Lung (tissue), 12 donors: ENCODE measurements around the gene LRP5. TPM values are rescaled to one million over a fixed set of nuclear protein-coding genes. Genes with fewer than 3 reads are reported as not detected.

Experiments used
- ATAC-seq: fragments of 200-7000 bp; cut with Tn5 transposase; one replicate; pipeline ENCODE4 v1.9.1; 2020; ENCODE audit warnings: moderate number of reproducible peaks; ENCODE audit not compliant: insufficient read depth, low FRiP score
- DNase-seq, 3 donors: peaks; one replicate each; pipeline ENCODE4 v3.0.0-alpha.2; 2013 to 2017
- H3K27ac ChIP-seq, 2 donors: one replicate each; pipeline ENCODE4 v1.5.1; 2013; ENCODE audit warnings: mild to moderate bottlenecking in 2 of 2, moderate library complexity in 2 of 2, control low read depth in 1 of 2, inconsistent platforms in 1 of 2, low read depth in 1 of 2, low read length in 1 of 2
- H3K27me3 ChIP-seq, 3 donors: one replicate each; pipeline ENCODE4 v1.5.1; 2013; ENCODE audit warnings: low read length in 2 of 3; ENCODE audit not compliant: control insufficient read depth in 3 of 3, insufficient read depth in 3 of 3
- H3K36me3 ChIP-seq, 4 donors: one replicate each; pipeline ENCODE4 v1.5.1; 2013; ENCODE audit warnings: low read length in 4 of 4, mild to moderate bottlenecking in 1 of 4, moderate library complexity in 1 of 4; ENCODE audit not compliant: control insufficient read depth in 4 of 4, insufficient read depth in 4 of 4
- H3K4me1 ChIP-seq, 5 donors: one replicate each; pipeline ENCODE4 v1.5.1; 2013; ENCODE audit warnings: low read length in 5 of 5, mild to moderate bottlenecking in 2 of 5, moderate library complexity in 1 of 5; ENCODE audit not compliant: control insufficient read depth in 5 of 5, insufficient read depth in 5 of 5
- H3K4me3 ChIP-seq: one replicate; pipeline ENCODE4 v1.5.1; 2013; ENCODE audit warnings: mild to moderate bottlenecking, control low read depth, moderate library complexity
- H3K9ac ChIP-seq, 2 donors: one replicate each; pipeline ENCODE4 v1.5.1; 2013; ENCODE audit warnings: low read length in 2 of 2, control low read depth in 1 of 2; ENCODE audit not compliant: insufficient read depth in 1 of 2
- H3K9me3 ChIP-seq, 4 donors: one replicate each; pipeline ENCODE4 v1.5.1; 2013; ENCODE audit warnings: low read length in 3 of 4, mild to moderate bottlenecking in 1 of 4, moderate library complexity in 1 of 4; ENCODE audit not compliant: control insufficient read depth in 4 of 4, insufficient read depth in 3 of 4
- CTCF ChIP-seq: IDR thresholded peaks from 2 replicates; pipeline ENCODE4 v1.5.1; 2012; ENCODE audit warnings: mild to moderate bottlenecking; ENCODE audit errors: control extremely low read depth, extremely low read depth
- WGBS, 2 donors: extraction: QIAGEN DNeasy Blood & Tissue Kit; methylation state at CpG; one replicate each; pipeline ENCODE4 v1.1.7; 2013; 5-methylcytosine and 5-hydroxymethylcytosine counted together
- polyA plus RNA-seq, 2 donors: library from polyadenylated mRNA; stranded (reverse); fragments of 200-250 nt; gene quantifications; one replicate each; pipeline ENCODE4 v1.2.1, GENCODE V29; 2013
- total RNA-seq, 2 donors: library from RNA; depleted of rRNA in 1 of 2; stranded (reverse); fragments of >200 nt in 1 of 2; gene quantifications; one replicate each; pipeline ENCODE4 v1.2.1, GENCODE V29; 2014 to 2021
- donor health status: control.
- donor health status: control.
- donor health status: Bipolar disorder and iron deficiency.
- donor health status: healthy.
- donor health status: DM: yes; HTN: yes; CAD: no.

The LRP5 gene
- total and polyA plus RNA-seq, 4 donors: 33.7 to 76.4 (median 63.2) TPM

GRCh38 chr11:68439355-68440065, 127.1 kb downstream of the LRP5 start:
- H3K4me3 ChIP-seq: no peak overlapping the region
- H3K4me1 ChIP-seq: peaks cover 0 to 31% (median 8%) of the 10 kb centered on the region in 5 donors
- 78 to 87% methylated on average over 35 to 38 of the region's 38 CpGs for WGBS, 2 donors
- ATAC-seq (no peak), DNase-seq (peak in 2 of 3 donors; percentile 46 to 60)
- no peak overlapping the region for H3K9ac ChIP-seq
- H3K27me3 ChIP-seq: no peaks in the 10 kb centered on the region
- peaks cover 2 to 48% (median 9%) of the 10 kb centered on the region in 4 donors for H3K36me3 ChIP-seq
- peak overlapping the region in 1 of 2 donors; percentile 24 for H3K27ac ChIP-seq
- H3K9me3 ChIP-seq: no peaks in the 10 kb centered on the region
- TF ChIP-seq CTCF: no peak

GRCh38 chr11:68440224-68440623, 127.8 kb downstream of the LRP5 start:
- H3K9me3 ChIP-seq: no peaks in the 10 kb centered on the region
- no peak overlapping the region for H3K27ac ChIP-seq
- DNase-seq: peak; percentile 81 to 85 (median 85)
- peaks cover 2 to 46% (median 9%) of the 10 kb centered on the region in 4 donors for H3K36me3 ChIP-seq
- no peak for ATAC-seq
- 84 to 90% methylated on average over 8 of the region's 8 CpGs for WGBS, 2 donors
- H3K9ac ChIP-seq: no peak overlapping the region
- no peak for TF ChIP-seq CTCF
- no peaks in the 10 kb centered on the region for H3K27me3 ChIP-seq
- no peak overlapping the region for H3K4me3 ChIP-seq
- H3K4me1 ChIP-seq: peaks cover 0 to 31% (median 8%) of the 10 kb centered on the region in 5 donors

- Histone ChIP-seq H3K4me3 (no peak overlapping the region), H3K4me1 (peaks cover 0 to 31% (median 8%) of the 10 kb centered on the region in 5 donors), H3K36me3 (peaks cover 2 to 43% (median 11%) of the 10 kb centered on the region in 4 donors), H3K9me3 (no peaks in the 10 kb centered on the region), H3K9ac (no peak overlapping the region), H3K27ac (no peak overlapping the region), H3K27me3 (no peaks in the 10 kb centered on the region)
- 77 to 82% methylated on average over 6 of the region's 6 CpGs for WGBS, 2 donors
- TF ChIP-seq CTCF: no peak
- DNase-seq (peak; percentile 82 to 88 (median 83)), ATAC-seq (no peak)
Observed at GRCh38 chr11:68441466-68442230, 129.3 kb downstream of the LRP5 start.
